Right atrium auricular region (tissue), 2 donors: ENCODE results near the gene MAB21L3. TPM values are rescaled to one million over a fixed set of nuclear protein-coding genes. Genes with fewer than 3 reads are reported as not detected.

Experiments used
- DNase-seq: peaks from one replicate; pipeline ENCODE4 v3.0.0-alpha.2; 2019; ENCODE audit warnings: low spot score
- H3K27ac ChIP-seq, 2 donors: fragments of 200-600 bp; sonication (generic); 1 replicate in 1 of 2; 2 replicates in 1 of 2; pipeline ENCODE4 v1.5.1; 2016 to 2019
- H3K27me3 ChIP-seq, 2 donors: fragments of 200-600 bp; sonication (generic); one replicate each; pipeline versions ENCODE4 v1.5.1 to v1.6.0; 2017 to 2019
- H3K36me3 ChIP-seq: fragments of 200-600 bp; sonication (generic); one replicate; pipeline ENCODE4 v1.5.1; 2016
- H3K4me1 ChIP-seq, 2 donors: fragments of 200-600 bp; sonication (generic); one replicate each; pipeline versions ENCODE4 v1.5.1 to v1.6.0; 2017 to 2019
- H3K4me3 ChIP-seq, 2 donors: fragments of 200-600 bp; sonication (generic); 1 replicate in 1 of 2; 2 replicates in 1 of 2; pipeline ENCODE4 v1.5.1; 2017 to 2019; ENCODE audit warnings: mild to moderate bottlenecking in 1 of 2, moderate library complexity in 1 of 2
- H3K9me3 ChIP-seq, 2 donors: fragments of 200-600 bp; sonication (generic); one replicate each; pipeline ENCODE4 v1.5.1; 2019
- total RNA-seq, 2 donors: library from RNA; depleted of rRNA; stranded (reverse); fragments of >200 nt; gene quantifications; one replicate each; pipeline ENCODE4 v1.1.0, GENCODE V29; 2016
- TF ChIP-seq, protein P1 (sequence below), 2 donors: fragments of 200-600 bp; sonication (generic); IDR thresholded peaks; one replicate each; pipeline ENCODE4 v1.5.1; 2019; ENCODE audit warnings: antibody characterized with exemption in 2 of 2

The MAB21L3 gene
- total RNA-seq, 2 donors from 2014 or later, result not detected

DNA sequence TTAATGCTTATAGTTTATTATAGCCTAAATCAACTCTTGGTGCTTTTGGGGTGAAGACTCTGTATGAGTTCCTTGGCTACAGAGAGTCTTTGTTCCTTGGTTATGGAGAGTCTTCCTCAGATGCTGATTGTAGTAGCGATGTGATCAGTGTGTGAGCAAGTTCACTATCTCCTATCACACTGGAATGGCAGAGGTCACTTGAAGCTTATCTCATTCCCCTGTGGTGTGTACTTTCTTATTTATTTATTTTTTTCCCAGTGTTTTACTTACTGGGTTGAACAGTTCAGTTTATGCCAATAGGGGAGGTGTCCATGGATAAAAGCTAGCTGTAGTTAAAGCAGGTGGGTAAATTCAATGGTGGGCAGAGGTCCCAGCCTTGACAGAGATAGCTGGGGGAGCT lies 20.1 kb upstream of the MAB21L3 start:
- H3K27ac ChIP-seq, result no peak overlapping the region
- no peaks in the 10 kb centered on the region for H3K27me3 ChIP-seq
- H3K9me3 ChIP-seq, result peaks cover 3 to 30% of the 10 kb centered on the region in 2 donors

DNA sequence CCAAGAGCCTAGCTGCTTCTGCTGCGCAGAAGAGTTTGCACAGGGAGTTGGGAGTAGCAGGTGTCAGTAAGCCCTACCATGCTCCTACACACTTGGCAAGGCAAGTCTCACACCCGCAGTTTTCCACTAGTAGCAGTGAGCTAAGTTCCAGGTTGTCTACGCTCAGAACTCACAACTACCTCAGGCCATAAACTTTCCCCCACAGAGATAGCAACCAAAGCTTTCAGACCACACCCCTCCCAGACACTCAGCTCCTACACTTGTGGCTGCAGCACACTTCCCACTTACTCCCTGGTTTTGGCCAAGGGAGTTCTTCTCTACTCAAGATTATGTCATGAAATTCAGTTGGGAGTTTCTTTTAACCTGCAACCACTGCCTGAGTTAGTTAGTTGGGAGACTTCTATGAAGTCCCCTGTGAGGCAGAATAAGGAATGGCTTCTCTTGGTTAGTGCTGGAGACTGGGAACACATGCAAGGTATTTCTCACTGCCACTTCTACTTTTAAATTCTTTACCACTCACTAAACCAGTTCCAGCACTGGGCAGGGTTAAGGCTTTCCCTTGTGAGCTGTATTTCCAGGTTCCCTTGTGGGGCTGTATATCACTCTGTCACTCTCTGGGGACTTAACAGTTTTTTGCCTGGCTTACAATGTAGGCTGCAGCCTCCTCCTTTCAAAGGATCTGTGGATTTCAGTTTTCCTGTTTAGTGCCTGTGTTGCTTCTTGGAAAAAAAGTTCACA lies 18.3 kb upstream of the MAB21L3 start:
- H3K27ac ChIP-seq, result no peak overlapping the region
- no peaks in the 10 kb centered on the region for H3K27me3 ChIP-seq
- DNase-seq, result no peak
- H3K36me3 ChIP-seq, result no peaks in the 10 kb centered on the region
- no peak overlapping the region for H3K4me3 ChIP-seq
- peaks cover 3 to 30% of the 10 kb centered on the region in 2 donors for H3K9me3 ChIP-seq
- TF ChIP-seq, protein P1, sequence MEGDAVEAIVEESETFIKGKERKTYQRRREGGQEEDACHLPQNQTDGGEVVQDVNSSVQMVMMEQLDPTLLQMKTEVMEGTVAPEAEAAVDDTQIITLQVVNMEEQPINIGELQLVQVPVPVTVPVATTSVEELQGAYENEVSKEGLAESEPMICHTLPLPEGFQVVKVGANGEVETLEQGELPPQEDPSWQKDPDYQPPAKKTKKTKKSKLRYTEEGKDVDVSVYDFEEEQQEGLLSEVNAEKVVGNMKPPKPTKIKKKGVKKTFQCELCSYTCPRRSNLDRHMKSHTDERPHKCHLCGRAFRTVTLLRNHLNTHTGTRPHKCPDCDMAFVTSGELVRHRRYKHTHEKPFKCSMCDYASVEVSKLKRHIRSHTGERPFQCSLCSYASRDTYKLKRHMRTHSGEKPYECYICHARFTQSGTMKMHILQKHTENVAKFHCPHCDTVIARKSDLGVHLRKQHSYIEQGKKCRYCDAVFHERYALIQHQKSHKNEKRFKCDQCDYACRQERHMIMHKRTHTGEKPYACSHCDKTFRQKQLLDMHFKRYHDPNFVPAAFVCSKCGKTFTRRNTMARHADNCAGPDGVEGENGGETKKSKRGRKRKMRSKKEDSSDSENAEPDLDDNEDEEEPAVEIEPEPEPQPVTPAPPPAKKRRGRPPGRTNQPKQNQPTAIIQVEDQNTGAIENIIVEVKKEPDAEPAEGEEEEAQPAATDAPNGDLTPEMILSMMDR (IDR thresholded peaks at IDR 0.05), result no peak
- no peaks in the 10 kb centered on the region for H3K4me1 ChIP-seq

More for the DNA sequence above, 20.1 kb upstream of the MAB21L3 start:
- no peak for DNase-seq
- H3K4me3 ChIP-seq, result no peak overlapping the region
- H3K36me3 ChIP-seq, result no peaks in the 10 kb centered on the region
- H3K4me1 ChIP-seq, result no peaks in the 10 kb centered on the region
- TF ChIP-seq, protein P1 (IDR thresholded peaks at IDR 0.05), result no peak

DNA sequence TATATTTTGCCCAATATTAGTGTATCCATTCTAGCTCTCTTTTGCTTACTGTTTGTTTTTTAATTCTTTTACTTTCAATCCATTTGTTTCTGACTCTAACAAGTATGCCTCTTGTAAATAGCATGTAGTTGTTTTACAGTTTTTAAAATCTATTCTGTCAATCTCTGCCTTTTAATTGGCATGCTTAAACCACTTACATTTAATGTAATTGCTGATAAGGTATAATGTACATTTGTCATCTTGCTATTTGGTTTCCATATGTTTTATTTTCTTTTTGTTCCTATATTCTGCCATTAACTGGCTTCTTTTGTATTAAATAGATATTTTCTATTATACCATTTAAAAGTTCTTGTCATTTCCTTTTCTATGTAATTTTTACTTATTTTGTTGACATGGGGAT lies 16.2 kb upstream of the MAB21L3 start:
- H3K4me3 ChIP-seq, result no peak overlapping the region
- H3K27ac ChIP-seq, result no peak overlapping the region
- no peak for DNase-seq
- peaks cover 3 to 17% of the 10 kb centered on the region in 2 donors for H3K9me3 ChIP-seq
- H3K27me3 ChIP-seq, result no peaks in the 10 kb centered on the region
- H3K36me3 ChIP-seq, result no peaks in the 10 kb centered on the region
- H3K4me1 ChIP-seq, result no peaks in the 10 kb centered on the region
- TF ChIP-seq, protein P1 (IDR thresholded peaks at IDR 0.05), result no peak

DNA sequence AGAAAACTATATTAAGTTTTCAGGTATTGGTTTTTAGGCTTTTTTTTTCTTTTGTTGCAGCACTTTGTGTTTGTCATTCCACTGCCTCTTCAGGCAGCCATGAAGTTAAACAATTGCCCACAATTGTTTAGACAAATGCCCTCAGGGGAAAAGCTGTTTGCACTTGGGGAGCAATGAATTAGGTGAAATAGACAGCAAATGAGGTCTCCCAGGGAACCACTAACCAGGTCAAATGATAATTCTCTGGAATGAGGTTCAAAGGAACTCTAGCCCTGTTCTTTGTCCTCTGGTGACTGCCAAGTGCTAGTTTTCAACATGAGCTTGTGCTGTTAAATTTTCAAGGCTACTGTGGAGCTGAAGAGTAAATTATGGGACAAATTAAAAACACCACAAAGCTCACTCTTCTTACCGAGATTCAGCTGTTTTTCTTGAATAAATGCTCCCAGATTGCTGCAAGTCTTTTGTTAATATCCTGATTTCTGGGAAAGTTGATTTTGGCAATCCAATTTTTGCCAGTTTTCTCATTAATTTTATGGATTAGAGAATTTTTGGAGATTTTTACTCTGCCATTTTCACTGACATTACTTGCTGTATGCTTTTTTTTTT lies 15.1 kb upstream of the MAB21L3 start:
- no peak overlapping the region for H3K27ac ChIP-seq
- H3K27me3 ChIP-seq, result no peaks in the 10 kb centered on the region
- H3K9me3 ChIP-seq, result peaks cover 3 to 9% of the 10 kb centered on the region in 2 donors
- no peaks in the 10 kb centered on the region for H3K4me1 ChIP-seq
- H3K4me3 ChIP-seq, result no peak overlapping the region
- DNase-seq, result no peak
- H3K36me3 ChIP-seq, result no peaks in the 10 kb centered on the region
- TF ChIP-seq, protein P1 (IDR thresholded peaks at IDR 0.05), result no peak

DNA sequence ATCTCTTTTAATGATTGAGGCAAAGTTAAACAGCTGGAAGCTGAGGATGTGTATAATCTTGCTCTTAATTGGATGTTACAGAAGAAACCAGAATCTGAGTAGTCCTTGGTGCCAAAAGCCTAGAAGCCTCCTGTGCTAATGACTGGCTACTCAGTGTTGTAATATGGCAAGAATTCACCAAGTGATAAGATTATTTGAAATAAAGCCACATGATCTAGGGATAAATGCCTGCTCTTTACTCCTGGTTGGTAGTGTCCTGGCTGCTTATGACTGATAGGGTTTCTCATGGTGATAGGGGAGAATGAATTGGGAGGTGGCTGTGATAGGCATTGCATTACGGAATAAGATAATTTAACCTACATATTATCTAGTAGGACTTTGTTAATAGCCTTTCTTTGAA lies 13.6 kb upstream of the MAB21L3 start:
- H3K27me3 ChIP-seq, result no peaks in the 10 kb centered on the region
- no peak for DNase-seq
- H3K27ac ChIP-seq, result no peak overlapping the region
- H3K4me1 ChIP-seq, result no peaks in the 10 kb centered on the region
- H3K4me3 ChIP-seq, result no peak overlapping the region
- H3K36me3 ChIP-seq, result no peaks in the 10 kb centered on the region
- H3K9me3 ChIP-seq, result peaks cover 3 to 9% of the 10 kb centered on the region in 2 donors
- TF ChIP-seq, protein P1 (IDR thresholded peaks at IDR 0.05), result no peak
